HL-60 (cell line): ENCODE measurements around the gene RNASE4.

ENCODE experiments used
- GABPA ChIP-seq: IDR thresholded peaks from 2 replicates; pipeline ENCODE4 v1.6.1; 2012; ENCODE audit warnings: low read depth
- POLR2AphosphoS5 ChIP-seq: IDR thresholded peaks from 2 replicates; pipeline ENCODE4 v1.6.1; 2012; ENCODE audit warnings: low read depth
- SPI1 ChIP-seq: IDR thresholded peaks from 2 replicates; pipeline ENCODE4 v1.6.1; 2012; ENCODE audit warnings: low read depth, mild to moderate bottlenecking, borderline replicate concordance
- TF ChIP-seq, protein P1 (sequence below): IDR thresholded peaks from one replicate; pipeline ENCODE4 v1.5.1; 2011; ENCODE audit warnings: low read length, control low read depth, inconsistent platforms; ENCODE audit not compliant: insufficient read depth
- TF ChIP-seq, protein P2 (sequence below): IDR thresholded peaks from 2 replicates; pipeline ENCODE4 v1.6.1; 2012; ENCODE audit warnings: low read depth; ENCODE audit not compliant: insufficient replicate concordance

DNA sequence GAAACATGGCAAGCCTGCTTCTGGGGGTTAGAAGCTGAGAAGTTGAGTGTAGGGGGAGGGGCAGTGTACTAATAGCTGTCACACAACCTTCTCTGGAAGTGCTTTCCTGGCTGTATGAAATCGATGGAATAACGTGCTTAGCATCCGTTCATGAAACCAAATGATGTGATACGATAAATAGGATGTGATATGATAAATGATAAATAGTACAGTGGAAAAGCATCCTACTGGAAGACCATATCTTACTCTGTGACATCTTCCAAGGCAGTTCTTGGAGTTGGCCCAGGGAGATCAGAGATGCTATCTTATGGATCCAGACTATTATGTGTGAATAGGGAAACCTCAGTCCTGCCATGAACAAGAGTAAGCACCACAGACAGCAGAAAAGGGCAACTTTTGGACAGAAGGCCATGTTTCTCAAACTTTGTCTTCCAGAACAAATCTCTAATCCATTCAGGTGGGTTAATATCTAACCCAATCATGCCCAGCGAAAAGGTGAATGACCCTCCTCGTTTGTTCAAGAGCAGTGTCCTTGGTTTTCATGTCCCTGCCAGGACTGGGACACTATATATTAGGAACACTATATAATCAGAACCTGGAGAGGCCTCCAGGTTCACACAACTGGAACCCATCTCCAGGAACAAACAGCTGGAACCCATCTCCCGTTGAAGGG is 3.9 kb downstream of the RNASE4 start, which contains the start of gene ANG:
- TF ChIP-seq, protein P1, sequence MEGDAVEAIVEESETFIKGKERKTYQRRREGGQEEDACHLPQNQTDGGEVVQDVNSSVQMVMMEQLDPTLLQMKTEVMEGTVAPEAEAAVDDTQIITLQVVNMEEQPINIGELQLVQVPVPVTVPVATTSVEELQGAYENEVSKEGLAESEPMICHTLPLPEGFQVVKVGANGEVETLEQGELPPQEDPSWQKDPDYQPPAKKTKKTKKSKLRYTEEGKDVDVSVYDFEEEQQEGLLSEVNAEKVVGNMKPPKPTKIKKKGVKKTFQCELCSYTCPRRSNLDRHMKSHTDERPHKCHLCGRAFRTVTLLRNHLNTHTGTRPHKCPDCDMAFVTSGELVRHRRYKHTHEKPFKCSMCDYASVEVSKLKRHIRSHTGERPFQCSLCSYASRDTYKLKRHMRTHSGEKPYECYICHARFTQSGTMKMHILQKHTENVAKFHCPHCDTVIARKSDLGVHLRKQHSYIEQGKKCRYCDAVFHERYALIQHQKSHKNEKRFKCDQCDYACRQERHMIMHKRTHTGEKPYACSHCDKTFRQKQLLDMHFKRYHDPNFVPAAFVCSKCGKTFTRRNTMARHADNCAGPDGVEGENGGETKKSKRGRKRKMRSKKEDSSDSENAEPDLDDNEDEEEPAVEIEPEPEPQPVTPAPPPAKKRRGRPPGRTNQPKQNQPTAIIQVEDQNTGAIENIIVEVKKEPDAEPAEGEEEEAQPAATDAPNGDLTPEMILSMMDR, result no peak
- no peak for TF ChIP-seq GABPA
- TF ChIP-seq, protein P2, sequence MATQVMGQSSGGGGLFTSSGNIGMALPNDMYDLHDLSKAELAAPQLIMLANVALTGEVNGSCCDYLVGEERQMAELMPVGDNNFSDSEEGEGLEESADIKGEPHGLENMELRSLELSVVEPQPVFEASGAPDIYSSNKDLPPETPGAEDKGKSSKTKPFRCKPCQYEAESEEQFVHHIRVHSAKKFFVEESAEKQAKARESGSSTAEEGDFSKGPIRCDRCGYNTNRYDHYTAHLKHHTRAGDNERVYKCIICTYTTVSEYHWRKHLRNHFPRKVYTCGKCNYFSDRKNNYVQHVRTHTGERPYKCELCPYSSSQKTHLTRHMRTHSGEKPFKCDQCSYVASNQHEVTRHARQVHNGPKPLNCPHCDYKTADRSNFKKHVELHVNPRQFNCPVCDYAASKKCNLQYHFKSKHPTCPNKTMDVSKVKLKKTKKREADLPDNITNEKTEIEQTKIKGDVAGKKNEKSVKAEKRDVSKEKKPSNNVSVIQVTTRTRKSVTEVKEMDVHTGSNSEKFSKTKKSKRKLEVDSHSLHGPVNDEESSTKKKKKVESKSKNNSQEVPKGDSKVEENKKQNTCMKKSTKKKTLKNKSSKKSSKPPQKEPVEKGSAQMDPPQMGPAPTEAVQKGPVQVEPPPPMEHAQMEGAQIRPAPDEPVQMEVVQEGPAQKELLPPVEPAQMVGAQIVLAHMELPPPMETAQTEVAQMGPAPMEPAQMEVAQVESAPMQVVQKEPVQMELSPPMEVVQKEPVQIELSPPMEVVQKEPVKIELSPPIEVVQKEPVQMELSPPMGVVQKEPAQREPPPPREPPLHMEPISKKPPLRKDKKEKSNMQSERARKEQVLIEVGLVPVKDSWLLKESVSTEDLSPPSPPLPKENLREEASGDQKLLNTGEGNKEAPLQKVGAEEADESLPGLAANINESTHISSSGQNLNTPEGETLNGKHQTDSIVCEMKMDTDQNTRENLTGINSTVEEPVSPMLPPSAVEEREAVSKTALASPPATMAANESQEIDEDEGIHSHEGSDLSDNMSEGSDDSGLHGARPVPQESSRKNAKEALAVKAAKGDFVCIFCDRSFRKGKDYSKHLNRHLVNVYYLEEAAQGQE, result no peak
- TF ChIP-seq POLR2AphosphoS5, result no peak
- no peak for TF ChIP-seq SPI1
